GM12891 (cell line): Measurements from ENCODE around the gene INSR.

Source experiments
- POLR2A ChIP-seq: IDR thresholded peaks from 2 replicates; pipeline ENCODE4 v1.6.1; 2011; ENCODE audit warnings: low read depth, low read length, control low read depth
- POLR2AphosphoS5 ChIP-seq: IDR thresholded peaks from 2 replicates; pipeline ENCODE4 v1.6.1; 2011; ENCODE audit warnings: low read depth, low read length, control low read depth
- POU2F2 ChIP-seq: IDR thresholded peaks from 2 replicates; pipeline ENCODE4 v1.6.1; 2011; ENCODE audit warnings: low read depth, mild to moderate bottlenecking, control low read depth, low read length, moderate library complexity

- TF ChIP-seq POLR2AphosphoS5, result no peak
- no peak for TF ChIP-seq POLR2A
- no peak for TF ChIP-seq POU2F2
Measured at GRCh38 chr19:7217861-7218260, 76.4 kb downstream of the INSR start.
